ENCODE results near the gene RP9. TPM values are rescaled to one million over a fixed set of nuclear protein-coding genes. Genes with fewer than 3 reads are reported as not detected.

RP9 gene
- total and polyA plus RNA-seq, 11 donors: 12.4 to 31.7 (median 18.0) TPM

GRCh38 chr7:33059635-33060034, 49.6 kb downstream of the RP9 start:
- intact Hi-C loops (cut with DNase I): loop anchor here in 8 of 10 donors (5.0 to 10.0 kb wide), 8 partner anchors 43 to 255 kb away; partner anchors contain the start of genes FKBP9 (in 3 of the 8), RP9 (in 3 of the 8), BBS9 (in 1 of the 8) and KBTBD2 (in 1 of the 8)
- TF ChIP-seq CTCF (IDR thresholded peaks at IDR 0.05) (no peak), POLR2A (IDR thresholded peaks at IDR 0.05) (no peak)
- no peaks in the 10 kb centered on the region for H3K36me3 ChIP-seq
- H3K27ac ChIP-seq: no peak overlapping the region
- H3K4me3 ChIP-seq: no peak overlapping the region
- H3K27me3 ChIP-seq: no peaks in the 10 kb centered on the region
- 48 to 91% (median 52%) methylated on average over 4 of the region's 4 CpGs for WGBS, 4 donors
- peaks cover 3 to 47% (median 20%) of the 10 kb centered on the region in 12 donors for H3K4me1 ChIP-seq
- ATAC-seq (no peak), DNase-seq (no peak)
- H3K9me3 ChIP-seq: no peaks in the 10 kb centered on the region

- Histone ChIP-seq H3K4me3 (no peak overlapping the region), H3K4me1 (peaks cover 0 to 49% (median 10%) of the 10 kb centered on the region in 12 donors), H3K27me3 (no peaks in the 10 kb centered on the region), H3K9me3 (no peaks in the 10 kb centered on the region), H3K36me3 (no peaks in the 10 kb centered on the region), H3K27ac (no peak overlapping the region)
- intact Hi-C loops (cut with DNase I): loop anchor here in 5 of 10 donors (10.0 kb wide), 3 partner anchors 110 to 250 kb away; no protein-coding TSS in a partner anchor
- no peak for DNase-seq
- 95 to 98% (median 97%) methylated on average over 5 of the region's 5 CpGs for WGBS, 4 donors
- TF ChIP-seq POLR2A (IDR thresholded peaks at IDR 0.05): no peak
- no peak for TF ChIP-seq CTCF (IDR thresholded peaks at IDR 0.05)
- no peak for ATAC-seq
These were observed 54.0 kb downstream of the RP9 start for GRCh38 chr7:33055158-33055557.

- Histone ChIP-seq H3K27ac (peak overlapping the region in 1 of 12 donors; percentile 38), H3K27me3 (no peaks in the 10 kb centered on the region), H3K36me3 (no peaks in the 10 kb centered on the region), H3K4me1 (peaks cover 0 to 50% (median 13%) of the 10 kb centered on the region in 12 donors), H3K9me3 (no peaks in the 10 kb centered on the region), H3K4me3 (no peak overlapping the region)
- intact Hi-C loops (cut with DNase I): loop anchor here in 7 of 10 donors (5.0 to 10.0 kb wide), 5 partner anchors 110 to 257 kb away; no protein-coding TSS in a partner anchor
- TF ChIP-seq CTCF (IDR thresholded peaks at IDR 0.05) (no peak), POLR2A (IDR thresholded peaks at IDR 0.05) (no peak)
- 85 to 93% (median 86%) methylated on average over 2 of the region's 2 CpGs for WGBS, 4 donors
- ATAC-seq (peak in 1 of 4 donors; percentile 40), DNase-seq (no peak)
These were observed 54.8 kb downstream of the RP9 start for GRCh38 chr7:33054261-33054964.

GRCh38 chr7:33053721-33054120, 55.5 kb downstream of the RP9 start:
- H3K4me1 ChIP-seq: peaks cover 0 to 50% (median 12%) of the 10 kb centered on the region in 12 donors
- ATAC-seq (no peak), DNase-seq (no peak)
- H3K9me3 ChIP-seq: no peaks in the 10 kb centered on the region
- intact Hi-C loops (cut with DNase I): loop anchor here in 7 of 10 donors (5.0 to 10.0 kb wide), 5 partner anchors 109 to 256 kb away; no protein-coding TSS in a partner anchor
- no peaks in the 10 kb centered on the region for H3K27me3 ChIP-seq
- no peaks in the 10 kb centered on the region for H3K36me3 ChIP-seq
- H3K4me3 ChIP-seq: no peak overlapping the region
- 50 to 56% (median 53%) methylated on average over 1 of the region's 1 CpG for WGBS, 4 donors
- TF ChIP-seq POLR2A (IDR thresholded peaks at IDR 0.05): no peak
- TF ChIP-seq CTCF (IDR thresholded peaks at IDR 0.05): no peak
- no peak overlapping the region for H3K27ac ChIP-seq

Measured in heart left ventricle (tissue), 16 donors.